ENCODE data around the gene NRG2. TPM values are rescaled to one million over a fixed set of nuclear protein-coding genes. Genes with fewer than 3 reads are reported as not detected.

The NRG2 gene
- total RNA-seq, 4 donors from 2014 or later: 0.66 to 4.9 (median 2.5) TPM

- no peak overlapping the region for H3K4me3 ChIP-seq
- DNase-seq: no peak
- peaks cover 0 to 3% (median 0%) of the 10 kb centered on the region in 3 donors for H3K4me1 ChIP-seq
- no peaks in the 10 kb centered on the region for H3K9me3 ChIP-seq
- 65 to 75% methylated on average over 2 of the region's 2 CpGs for WGBS, 2 donors
- no peak overlapping the region for H3K27ac ChIP-seq
- peaks cover 0 to 12% (median 0%) of the 10 kb centered on the region in 4 donors for H3K27me3 ChIP-seq
- H3K36me3 ChIP-seq: no peaks in the 10 kb centered on the region
- intact Hi-C loops (cut with DNase I): no loop called here
- TF ChIP-seq POLR2A (IDR thresholded peaks at IDR 0.05): no peak
- TF ChIP-seq, protein P1, sequence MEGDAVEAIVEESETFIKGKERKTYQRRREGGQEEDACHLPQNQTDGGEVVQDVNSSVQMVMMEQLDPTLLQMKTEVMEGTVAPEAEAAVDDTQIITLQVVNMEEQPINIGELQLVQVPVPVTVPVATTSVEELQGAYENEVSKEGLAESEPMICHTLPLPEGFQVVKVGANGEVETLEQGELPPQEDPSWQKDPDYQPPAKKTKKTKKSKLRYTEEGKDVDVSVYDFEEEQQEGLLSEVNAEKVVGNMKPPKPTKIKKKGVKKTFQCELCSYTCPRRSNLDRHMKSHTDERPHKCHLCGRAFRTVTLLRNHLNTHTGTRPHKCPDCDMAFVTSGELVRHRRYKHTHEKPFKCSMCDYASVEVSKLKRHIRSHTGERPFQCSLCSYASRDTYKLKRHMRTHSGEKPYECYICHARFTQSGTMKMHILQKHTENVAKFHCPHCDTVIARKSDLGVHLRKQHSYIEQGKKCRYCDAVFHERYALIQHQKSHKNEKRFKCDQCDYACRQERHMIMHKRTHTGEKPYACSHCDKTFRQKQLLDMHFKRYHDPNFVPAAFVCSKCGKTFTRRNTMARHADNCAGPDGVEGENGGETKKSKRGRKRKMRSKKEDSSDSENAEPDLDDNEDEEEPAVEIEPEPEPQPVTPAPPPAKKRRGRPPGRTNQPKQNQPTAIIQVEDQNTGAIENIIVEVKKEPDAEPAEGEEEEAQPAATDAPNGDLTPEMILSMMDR (IDR thresholded peaks at IDR 0.05): no peak
Observed at GRCh38 chr5:140076788-140077187, 33.7 kb upstream of the NRG2 start.

DNA sequence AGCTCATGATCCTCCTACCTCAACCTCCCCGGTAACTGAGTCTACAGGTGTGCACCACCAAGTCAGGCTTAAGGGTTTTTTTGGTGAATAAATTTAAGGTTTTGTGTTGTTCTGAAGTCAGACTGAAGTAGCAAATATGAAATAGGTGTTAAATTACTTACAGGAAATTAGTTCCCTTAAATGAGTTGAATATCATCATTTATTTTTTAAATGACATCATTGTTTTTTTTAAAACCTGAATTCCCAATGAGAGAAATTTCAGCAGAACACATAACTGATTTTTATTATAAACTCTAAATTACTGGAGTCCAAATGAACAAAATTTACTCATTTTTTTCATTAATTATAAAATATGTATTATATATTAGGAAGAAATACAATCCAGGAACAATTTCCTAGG lies 33.0 kb upstream of the NRG2 start:
- intact Hi-C loops (cut with DNase I): no loop called here
- 81 to 93% methylated on average over 1 of the region's 1 CpG for WGBS, 2 donors

GRCh38 chr5:140075371-140075770 lies 32.3 kb upstream of the NRG2 start:
- WGBS, 2 donors: 14 to 39% methylated on average over 2 of the region's 2 CpGs
- DNase-seq: no peak
- Histone ChIP-seq H3K27me3 (peaks cover 0 to 12% (median 0%) of the 10 kb centered on the region in 4 donors), H3K36me3 (no peaks in the 10 kb centered on the region), H3K9me3 (no peaks in the 10 kb centered on the region), H3K27ac (no peak overlapping the region), H3K4me1 (peaks cover 0 to 3% (median 0%) of the 10 kb centered on the region in 3 donors), H3K4me3 (no peak overlapping the region)
- no peak for TF ChIP-seq POLR2A (IDR thresholded peaks at IDR 0.05)
- TF ChIP-seq, protein P1 (IDR thresholded peaks at IDR 0.05): peak in 3 of 6 experiments; percentile 9 to 38 (median 16)
- intact Hi-C loops (cut with DNase I): no loop called here

More for the DNA sequence above, 33.0 kb upstream of the NRG2 start:
- Histone ChIP-seq H3K9me3 (no peaks in the 10 kb centered on the region), H3K36me3 (no peaks in the 10 kb centered on the region), H3K4me1 (peaks cover 0 to 3% (median 0%) of the 10 kb centered on the region in 3 donors), H3K4me3 (no peak overlapping the region), H3K27me3 (peaks cover 0 to 12% (median 0%) of the 10 kb centered on the region in 4 donors), H3K27ac (no peak overlapping the region)
- DNase-seq: no peak
- TF ChIP-seq, protein P1 (IDR thresholded peaks at IDR 0.05): no peak
- TF ChIP-seq POLR2A (IDR thresholded peaks at IDR 0.05): no peak

DNA sequence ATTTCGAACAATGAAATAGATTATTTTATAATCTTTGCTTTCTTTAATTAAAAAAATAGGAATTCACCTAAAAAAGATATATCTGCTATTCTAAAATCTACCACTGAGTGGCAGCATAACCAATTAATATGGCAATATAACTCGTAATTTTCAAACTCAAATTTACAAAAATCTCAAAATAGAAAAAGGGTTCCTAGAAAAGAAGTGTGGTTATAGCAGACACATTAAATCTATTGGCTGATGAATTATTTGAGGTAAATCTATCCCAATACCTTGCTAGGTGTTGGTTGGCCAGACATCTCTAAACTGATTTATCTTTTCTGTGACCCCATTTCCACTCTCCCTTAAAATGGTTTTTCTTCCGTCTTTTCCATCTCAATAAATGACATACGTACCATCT lies 30.2 kb upstream of the NRG2 start:
- Histone ChIP-seq H3K27ac (no peak overlapping the region), H3K27me3 (peaks cover 0 to 8% (median 0%) of the 10 kb centered on the region in 4 donors), H3K4me1 (peaks cover 0 to 3% (median 0%) of the 10 kb centered on the region in 3 donors), H3K9me3 (no peaks in the 10 kb centered on the region), H3K36me3 (no peaks in the 10 kb centered on the region), H3K4me3 (no peak overlapping the region)
- intact Hi-C loops (cut with DNase I): loop anchor here (5.0 kb wide), 1 partner anchor 84 kb away; no protein-coding TSS in a partner anchor
- DNase-seq: no peak
- WGBS, 2 donors: 10 to 16% methylated on average over 4 of the region's 4 CpGs
- TF ChIP-seq POLR2A (IDR thresholded peaks at IDR 0.05): no peak
- TF ChIP-seq, protein P1 (IDR thresholded peaks at IDR 0.05): peak in 5 of 6 experiments; percentile 34 to 76 (median 71)

DNA sequence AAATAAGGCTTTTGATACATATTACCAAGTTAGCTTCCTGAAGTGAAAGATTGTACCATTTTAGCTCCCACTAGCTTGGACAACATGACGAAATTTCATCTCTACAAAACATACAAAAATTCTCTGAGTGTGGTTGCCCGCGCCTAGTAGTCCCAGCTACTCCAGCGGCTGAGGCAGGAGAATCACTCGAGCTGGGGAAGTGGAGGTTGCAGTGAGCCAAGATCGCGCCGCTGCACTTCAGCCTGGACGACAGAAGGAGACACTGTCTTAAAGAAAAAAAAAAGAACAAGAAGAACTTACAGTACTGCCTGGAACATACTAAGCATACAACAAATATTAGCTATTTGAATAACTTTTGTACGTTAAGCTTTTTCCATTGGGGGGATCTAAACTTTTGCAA lies 29.7 kb upstream of the NRG2 start:
- 52 to 64% methylated on average over 10 of the region's 10 CpGs for WGBS, 2 donors
- Histone ChIP-seq H3K36me3 (no peaks in the 10 kb centered on the region), H3K9me3 (no peaks in the 10 kb centered on the region), H3K4me1 (peaks cover 0 to 3% (median 0%) of the 10 kb centered on the region in 3 donors), H3K4me3 (no peak overlapping the region), H3K27ac (no peak overlapping the region), H3K27me3 (peaks cover 0 to 8% (median 0%) of the 10 kb centered on the region in 4 donors)
- TF ChIP-seq, protein P1 (IDR thresholded peaks at IDR 0.05): no peak
- TF ChIP-seq POLR2A (IDR thresholded peaks at IDR 0.05): no peak
- no peak for DNase-seq
- intact Hi-C loops (cut with DNase I): loop anchor here (5.0 kb wide), 1 partner anchor 84 kb away; no protein-coding TSS in a partner anchor

Measured in esophagus squamous epithelium (tissue), 5 donors.